Activated naive CD4-positive, alpha-beta T cell treated with anti-CD3 and anti-CD28 coated beads, Interleukin-2, amount 50 U/mL, for 24 hours (primary cell): ENCODE measurements around the gene SUPT7L.
A peak's percentile ranks its signal among the peaks of the same experiment; 100 is the strongest.

Experiments
- H3K27ac Mint-ChIP-seq: one replicate; pipeline ENCODE4 v1.8.0; 2021; ENCODE audit warnings: mild to moderate bottlenecking, mixed read lengths
- H3K27me3 Mint-ChIP-seq: one replicate; pipeline ENCODE4 v1.8.0; 2021; ENCODE audit warnings: mixed read lengths
- H3K36me3 Mint-ChIP-seq: one replicate; pipeline ENCODE4 v1.8.0; 2021; ENCODE audit warnings: mixed read lengths
- H3K4me1 Mint-ChIP-seq: one replicate; pipeline ENCODE4 v1.8.0; 2021; ENCODE audit warnings: mixed read lengths
- H3K4me3 Mint-ChIP-seq: one replicate; pipeline ENCODE4 v1.8.0; 2021; ENCODE audit warnings: mild to moderate bottlenecking, mixed read lengths
- H3K9me3 Mint-ChIP-seq: one replicate; pipeline ENCODE4 v1.8.0; 2021; ENCODE audit warnings: mixed read lengths

SUPT7L gene, protein sequence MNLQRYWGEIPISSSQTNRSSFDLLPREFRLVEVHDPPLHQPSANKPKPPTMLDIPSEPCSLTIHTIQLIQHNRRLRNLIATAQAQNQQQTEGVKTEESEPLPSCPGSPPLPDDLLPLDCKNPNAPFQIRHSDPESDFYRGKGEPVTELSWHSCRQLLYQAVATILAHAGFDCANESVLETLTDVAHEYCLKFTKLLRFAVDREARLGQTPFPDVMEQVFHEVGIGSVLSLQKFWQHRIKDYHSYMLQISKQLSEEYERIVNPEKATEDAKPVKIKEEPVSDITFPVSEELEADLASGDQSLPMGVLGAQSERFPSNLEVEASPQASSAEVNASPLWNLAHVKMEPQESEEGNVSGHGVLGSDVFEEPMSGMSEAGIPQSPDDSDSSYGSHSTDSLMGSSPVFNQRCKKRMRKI

DNA sequence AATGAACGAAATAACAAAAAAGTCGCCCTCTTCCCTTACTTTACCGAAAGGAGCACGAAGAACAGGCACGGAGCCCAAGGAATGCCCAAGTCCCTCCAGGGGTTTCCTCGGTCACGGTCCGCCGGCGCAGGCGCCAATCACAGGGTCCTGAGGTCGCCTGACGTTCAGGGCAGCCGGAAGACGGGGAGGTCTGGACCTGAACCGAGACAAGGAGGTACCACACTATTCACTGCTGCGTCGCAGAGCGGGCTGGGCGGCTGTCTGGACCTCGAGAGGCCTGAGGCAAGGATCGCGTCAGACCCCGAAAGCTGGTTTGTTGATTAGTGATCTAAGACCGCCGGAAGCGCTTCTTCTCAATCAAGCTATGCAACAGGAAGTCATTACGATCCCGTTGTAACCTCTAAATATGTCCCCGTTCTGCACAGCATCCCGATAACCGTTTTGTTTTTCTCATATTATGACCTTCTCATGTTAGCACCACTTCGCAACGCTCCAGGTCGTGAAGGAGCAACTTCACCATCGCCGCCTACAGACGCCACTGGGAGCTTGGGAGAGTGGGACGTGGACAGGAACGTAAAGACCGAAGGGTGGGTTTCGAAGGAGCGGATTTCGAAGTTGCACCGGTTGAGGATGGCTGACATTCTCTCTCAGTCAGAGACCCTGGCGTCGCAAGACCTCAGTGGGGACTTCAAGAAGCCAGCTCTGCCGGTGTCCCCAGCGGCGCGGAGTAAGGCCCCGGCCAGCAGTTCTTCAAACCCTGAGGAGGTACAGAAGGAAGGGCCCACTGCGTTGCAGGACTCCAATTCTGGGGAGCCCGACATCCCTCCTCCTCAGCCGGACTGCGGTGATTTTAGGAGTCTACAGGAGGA is at the start of gene SUPT7L, which contains the start of gene SLC4A1AP:
TSS of gene SUPT7L (minus strand) at position 330 of the 869 bp plus-strand sequence. CDS start 1,422 bp downstream, outside the sequence.
TSS of gene SLC4A1AP (plus strand) at position 605 of the 869 bp plus-strand sequence. CDS start at position 631, 26 bp downstream.
- Mint-ChIP-seq H3K4me3 (peak within 1 kb of the TSS; percentile 98), H3K9me3 (no peaks in the 10 kb centered on the region), H3K36me3 (peaks cover 16% of the 10 kb centered on the region), H3K27ac (peak within 1 kb of the TSS; percentile 100), H3K27me3 (no peaks in the 10 kb centered on the region), H3K4me1 (peaks cover 71% of the 10 kb centered on the region)

GRCh38 chr2:27713201-27713600 is 49.8 kb upstream of the SUPT7L start:
- Mint-ChIP-seq H3K27ac (no peak overlapping the region), H3K9me3 (no peaks in the 10 kb centered on the region), H3K36me3 (no peaks in the 10 kb centered on the region), H3K4me3 (no peak overlapping the region), H3K4me1 (peaks cover 20% of the 10 kb centered on the region), H3K27me3 (peaks cover 3% of the 10 kb centered on the region)

DNA sequence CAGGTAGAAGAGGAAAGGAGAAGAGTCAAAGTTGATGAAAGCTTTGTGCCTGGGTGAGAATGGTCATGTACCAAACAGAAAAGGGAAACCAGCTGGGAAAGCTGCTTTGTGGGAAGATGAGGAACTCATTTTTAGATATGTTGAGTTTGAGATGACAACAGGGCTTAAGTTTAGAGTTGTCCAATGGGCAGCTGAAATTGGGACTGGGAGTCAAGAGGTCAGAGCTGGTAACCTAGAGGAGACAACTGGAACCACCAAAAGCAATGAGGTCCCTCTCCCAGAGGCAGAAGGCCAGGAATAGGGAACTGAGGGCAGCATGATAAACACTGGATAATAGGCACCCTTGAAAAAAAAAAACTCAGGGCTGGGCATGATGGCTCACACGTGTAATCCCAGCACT is 49.1 kb upstream of the SUPT7L start:
- Mint-ChIP-seq H3K4me3 (no peak overlapping the region), H3K27ac (no peak overlapping the region), H3K36me3 (no peaks in the 10 kb centered on the region), H3K27me3 (peaks cover 3% of the 10 kb centered on the region), H3K9me3 (no peaks in the 10 kb centered on the region), H3K4me1 (peaks cover 20% of the 10 kb centered on the region)

DNA sequence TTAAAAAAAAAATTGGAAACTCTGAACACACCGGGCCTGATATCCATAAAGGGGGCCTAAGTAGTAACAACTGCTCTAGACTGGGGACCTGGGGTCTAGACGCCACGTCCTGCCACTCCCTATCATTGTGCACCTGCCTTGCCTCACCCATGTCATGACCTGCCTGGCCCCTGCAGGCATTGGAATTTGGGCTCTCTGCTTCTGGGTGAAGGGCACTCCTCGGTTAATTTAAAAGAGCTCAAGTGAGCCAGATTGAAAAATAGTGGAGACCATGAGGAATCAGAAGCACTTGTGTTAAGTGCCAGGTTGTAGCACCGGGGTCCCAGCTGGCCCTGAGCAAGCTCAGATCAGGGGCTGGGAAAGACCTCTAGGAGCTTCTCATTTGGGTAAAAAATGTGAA is 48.4 kb upstream of the SUPT7L start:
- Mint-ChIP-seq H3K27ac (no peak overlapping the region), H3K4me3 (no peak overlapping the region), H3K4me1 (peaks cover 16% of the 10 kb centered on the region), H3K9me3 (no peaks in the 10 kb centered on the region), H3K27me3 (peaks cover 1% of the 10 kb centered on the region), H3K36me3 (no peaks in the 10 kb centered on the region)

GRCh38 chr2:27710640-27711430 is 47.4 kb upstream of the SUPT7L start:
- no peak overlapping the region for H3K27ac Mint-ChIP-seq
- H3K36me3 Mint-ChIP-seq = no peaks in the 10 kb centered on the region
- H3K4me3 Mint-ChIP-seq = no peak overlapping the region
- no peaks in the 10 kb centered on the region for H3K27me3 Mint-ChIP-seq
- no peaks in the 10 kb centered on the region for H3K9me3 Mint-ChIP-seq
- peaks cover 12% of the 10 kb centered on the region for H3K4me1 Mint-ChIP-seq

DNA sequence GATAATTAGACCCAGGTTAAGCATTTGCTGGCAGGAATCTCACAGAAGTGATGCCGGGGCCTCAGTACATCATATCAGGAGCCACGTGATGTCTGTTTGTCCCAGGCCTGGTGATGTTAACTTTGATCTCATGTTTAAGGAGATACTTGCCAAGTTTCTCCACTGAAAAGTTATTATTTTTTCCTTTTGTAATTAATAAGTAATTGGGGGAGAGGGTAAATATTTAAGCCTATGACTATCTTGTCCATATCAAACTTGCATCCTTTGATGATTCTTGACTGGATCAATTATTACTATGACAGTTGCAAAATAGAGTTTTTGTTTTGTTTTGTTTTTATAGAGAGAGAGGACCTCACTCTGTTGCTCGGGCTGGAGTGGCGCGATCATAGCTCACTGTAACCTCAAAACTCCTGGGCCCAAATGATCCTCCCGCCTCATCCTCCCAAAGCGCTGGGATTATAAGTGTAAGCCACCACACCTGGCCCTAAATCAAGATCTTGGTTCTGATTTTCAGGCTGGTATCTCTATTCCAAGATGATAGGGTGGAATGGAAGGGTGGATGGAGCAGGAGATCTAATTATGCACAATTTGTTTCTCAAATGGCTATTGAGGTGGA is 46.7 kb upstream of the SUPT7L start:
- no peak overlapping the region for H3K27ac Mint-ChIP-seq
- no peaks in the 10 kb centered on the region for H3K36me3 Mint-ChIP-seq
- no peaks in the 10 kb centered on the region for H3K9me3 Mint-ChIP-seq
- H3K4me3 Mint-ChIP-seq = no peak overlapping the region
- peaks cover 12% of the 10 kb centered on the region for H3K4me1 Mint-ChIP-seq
- no peaks in the 10 kb centered on the region for H3K27me3 Mint-ChIP-seq

GRCh38 chr2:27709326-27709725 is 45.9 kb upstream of the SUPT7L start:
- Mint-ChIP-seq H3K4me1 (peaks cover 5% of the 10 kb centered on the region), H3K4me3 (no peak overlapping the region), H3K27ac (no peak overlapping the region), H3K9me3 (no peaks in the 10 kb centered on the region), H3K36me3 (no peaks in the 10 kb centered on the region), H3K27me3 (no peaks in the 10 kb centered on the region)

DNA sequence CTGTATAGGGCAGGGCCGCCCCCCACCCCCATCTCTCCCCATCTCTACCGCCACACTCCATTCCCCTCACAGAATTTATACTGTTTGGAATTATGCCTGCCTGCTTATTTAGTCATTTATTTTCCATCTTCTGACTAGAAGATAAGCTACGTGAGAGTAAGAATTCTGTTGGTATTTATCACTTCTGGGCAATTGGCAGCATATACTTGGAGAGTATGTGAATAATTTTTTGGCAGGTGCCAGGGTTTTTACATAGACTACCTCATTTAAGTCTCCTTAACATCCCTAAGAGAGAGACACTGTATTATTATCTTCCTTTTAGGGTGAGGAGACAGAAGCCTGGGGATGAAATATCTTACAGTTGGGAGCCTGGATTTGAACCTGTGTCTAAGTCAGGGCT is 45.3 kb upstream of the SUPT7L start:
- Mint-ChIP-seq H3K4me1 (peaks cover 6% of the 10 kb centered on the region), H3K27me3 (no peaks in the 10 kb centered on the region), H3K36me3 (no peaks in the 10 kb centered on the region), H3K27ac (no peak overlapping the region), H3K9me3 (no peaks in the 10 kb centered on the region), H3K4me3 (no peak overlapping the region)

DNA sequence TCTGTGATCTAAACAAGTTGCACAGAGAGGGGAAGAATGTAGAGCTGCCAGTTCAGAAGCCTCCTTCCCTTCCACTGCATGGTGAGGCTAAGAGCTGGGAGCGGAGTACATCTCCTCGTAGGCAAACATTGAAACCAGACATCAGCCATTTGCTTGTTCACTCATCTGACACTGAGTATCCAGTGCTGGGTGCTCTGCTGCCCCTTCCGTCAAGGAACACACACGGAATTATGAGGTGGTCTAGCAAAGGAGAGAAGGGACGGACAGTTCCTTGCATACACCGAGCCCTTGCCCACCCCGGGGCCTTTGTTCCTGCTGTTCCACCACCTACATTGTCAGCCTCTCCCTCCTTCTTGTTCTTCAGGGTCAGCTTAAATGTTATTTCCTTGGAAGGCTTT is 44.8 kb upstream of the SUPT7L start:
- no peaks in the 10 kb centered on the region for H3K27me3 Mint-ChIP-seq
- peaks cover 10% of the 10 kb centered on the region for H3K4me1 Mint-ChIP-seq
- no peak overlapping the region for H3K27ac Mint-ChIP-seq
- no peaks in the 10 kb centered on the region for H3K36me3 Mint-ChIP-seq
- H3K9me3 Mint-ChIP-seq = no peaks in the 10 kb centered on the region
- H3K4me3 Mint-ChIP-seq = no peak overlapping the region

DNA sequence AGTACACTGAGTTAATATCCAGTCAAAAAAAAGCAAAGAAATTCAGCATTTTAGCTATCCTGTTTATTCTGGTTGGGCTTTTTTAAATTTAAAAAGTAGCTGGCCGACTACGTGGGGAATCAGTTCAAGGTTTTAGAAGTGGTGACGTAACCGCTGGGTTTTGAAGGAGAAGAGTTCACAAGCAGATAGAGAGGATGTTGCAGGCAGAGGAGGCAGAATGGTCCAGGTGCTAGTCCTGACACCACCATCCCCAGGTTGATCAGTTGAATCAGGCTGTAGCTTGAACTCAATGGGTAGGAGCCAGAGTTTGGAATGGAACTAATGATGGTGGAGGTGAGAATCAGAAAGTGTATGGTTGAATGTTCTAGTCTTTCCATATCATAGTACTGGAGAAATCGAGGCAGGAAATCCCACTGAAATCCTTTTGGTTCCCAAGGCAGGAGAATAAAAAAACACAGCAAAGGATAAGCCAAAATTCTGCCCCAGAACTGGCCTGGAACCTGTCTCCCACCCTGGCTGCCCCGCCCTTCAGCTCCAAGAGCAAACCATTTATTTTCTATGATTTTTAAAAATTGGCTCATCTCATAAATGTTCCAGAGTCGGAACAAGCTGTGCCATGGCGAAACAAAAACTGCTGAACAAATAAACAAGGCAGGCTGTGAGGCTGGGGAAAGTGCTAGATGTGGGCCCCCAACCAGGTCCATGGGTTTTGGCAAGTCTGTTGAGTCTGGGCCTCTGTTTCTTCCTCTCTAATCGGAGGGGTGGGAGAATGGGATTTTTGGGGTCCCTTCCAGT is 44.2 kb upstream of the SUPT7L start:
- no peak overlapping the region for H3K27ac Mint-ChIP-seq
- H3K4me3 Mint-ChIP-seq = no peak overlapping the region

DNA sequence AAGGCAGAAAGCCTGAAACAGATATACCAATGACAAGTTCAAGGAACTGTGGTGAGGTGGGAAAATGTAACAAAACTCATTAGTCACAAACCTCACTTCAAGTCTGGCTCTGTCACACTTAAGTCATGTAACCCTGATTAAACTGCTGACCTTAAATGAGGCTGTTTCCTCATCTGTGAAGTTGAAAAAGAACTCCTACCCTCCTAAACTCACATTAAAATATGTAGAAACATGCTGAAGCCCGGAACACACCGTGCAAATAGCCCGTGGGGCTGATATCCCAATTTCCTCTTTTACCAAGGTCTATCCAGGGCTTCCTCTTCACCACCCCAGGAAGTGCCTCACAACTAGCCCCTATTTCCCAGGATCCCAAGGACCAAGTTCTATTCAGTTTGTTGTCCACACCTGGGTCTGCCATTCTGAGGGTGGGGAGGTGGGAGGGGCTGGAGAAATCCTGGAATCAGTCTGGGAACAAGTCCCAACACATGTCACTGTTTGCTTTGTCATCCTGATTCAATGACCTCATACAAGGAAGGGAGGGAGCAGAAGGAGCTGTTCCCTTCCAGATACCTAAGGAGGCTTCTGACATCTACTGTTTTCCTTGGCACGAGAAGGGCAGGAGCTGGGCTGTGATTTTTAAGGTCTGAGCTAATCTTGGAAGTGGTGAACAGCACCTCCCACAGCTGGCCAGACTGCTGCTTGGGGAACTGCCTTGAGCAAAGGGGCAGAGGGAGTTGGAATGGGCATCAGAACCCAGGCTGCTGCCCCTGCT is 42.6 kb upstream of the SUPT7L start:
- Mint-ChIP-seq H3K27ac (no peak overlapping the region), H3K4me1 (peaks cover 10% of the 10 kb centered on the region), H3K4me3 (no peak overlapping the region), H3K36me3 (no peaks in the 10 kb centered on the region), H3K27me3 (no peaks in the 10 kb centered on the region), H3K9me3 (no peaks in the 10 kb centered on the region)

More for the DNA sequence above, 44.2 kb upstream of the SUPT7L start:
- H3K4me1 Mint-ChIP-seq = peaks cover 10% of the 10 kb centered on the region
- no peaks in the 10 kb centered on the region for H3K9me3 Mint-ChIP-seq
- no peaks in the 10 kb centered on the region for H3K36me3 Mint-ChIP-seq
- H3K27me3 Mint-ChIP-seq = no peaks in the 10 kb centered on the region

GRCh38 chr2:27704342-27704876 is 41.0 kb upstream of the SUPT7L start:
- Mint-ChIP-seq H3K9me3 (no peaks in the 10 kb centered on the region), H3K36me3 (no peaks in the 10 kb centered on the region), H3K27ac (no peak overlapping the region), H3K4me1 (peaks cover 10% of the 10 kb centered on the region), H3K4me3 (no peak overlapping the region), H3K27me3 (no peaks in the 10 kb centered on the region)

- H3K9me3 Mint-ChIP-seq = no peaks in the 10 kb centered on the region
- H3K27me3 Mint-ChIP-seq = no peaks in the 10 kb centered on the region
- H3K36me3 Mint-ChIP-seq = no peaks in the 10 kb centered on the region
- H3K27ac Mint-ChIP-seq = no peak overlapping the region
- peaks cover 10% of the 10 kb centered on the region for H3K4me1 Mint-ChIP-seq
- no peak overlapping the region for H3K4me3 Mint-ChIP-seq
Observed at GRCh38 chr2:27703638-27704341, 40.4 kb upstream of the SUPT7L start.
